ENCODE results near the gene CRYBG1. TPM values are rescaled to one million over a fixed set of nuclear protein-coding genes. Genes with fewer than 3 reads are reported as not detected.

CRYBG1 gene
- total RNA-seq, 1 experiment from 2014 or later, result 10.7 TPM

GRCh38 chr6:106381223-106381622 is 20.7 kb downstream of the CRYBG1 start:
- ChIA-PET CTCF (no interaction called here), POLR2A (no interaction called here), RAD21 (ENCODE audit: low non-redundant PET in 1 of 2, low total read pairs in 2 of 2, uncharacterized antibody in 2 of 2, unreplicated experiment in 2 of 2) (no interaction called here)
- TF ChIP-seq FOSL1 (IDR thresholded peaks at IDR 0.05; ENCODE audit: low read depth) (no peak), ZNF274 (IDR thresholded peaks at IDR 0.05; ENCODE audit: low read depth, low read length) (no peak), EGR1 (IDR thresholded peaks at IDR 0.05; ENCODE audit: low read depth) (no peak), YY1 (IDR thresholded peaks at IDR 0.05; ENCODE audit: extremely low read depth, insufficient replicate concordance, low read depth, low read length) (no peak), MAX (IDR thresholded peaks at IDR 0.05) (no peak), POLR2A (IDR thresholded peaks at IDR 0.05; ENCODE audit: borderline replicate concordance, extremely low read depth, insufficient read depth, insufficient read length) (no peak), EZH2phosphoT487 (IDR thresholded peaks at IDR 0.05; ENCODE audit: borderline replicate concordance) (no peak), CTCF (IDR thresholded peaks at IDR 0.05 in 2 of 3, conservative IDR thresholded peaks at IDR 0.05 in 1 of 3; ENCODE audit: borderline replicate concordance in 1 of 3, insufficient read depth in 1 of 3, low read depth in 2 of 3, low read length in 2 of 3) (no peak), ELF1 (IDR thresholded peaks at IDR 0.05; ENCODE audit: borderline replicate concordance, low read depth) (no peak), TCF7L2 (IDR thresholded peaks at IDR 0.05; ENCODE audit: borderline replicate concordance, extremely low read depth, insufficient read depth, insufficient read length) (no peak), POLR2AphosphoS5 (IDR thresholded peaks at IDR 0.05; ENCODE audit: low read depth, low read length) (no peak), CBX3 (IDR thresholded peaks at IDR 0.05; ENCODE audit: low read depth) (no peak), SRF (IDR thresholded peaks at IDR 0.05; ENCODE audit: low read depth) (no peak), JUND (IDR thresholded peaks at IDR 0.05) (no peak), RAD21 (IDR thresholded peaks at IDR 0.05; ENCODE audit: low read depth) (no peak), ATF3 (IDR thresholded peaks at IDR 0.05) (no peak), ZFX (IDR thresholded peaks at IDR 0.05) (no peak)
- TF ChIP-seq, protein P1, sequence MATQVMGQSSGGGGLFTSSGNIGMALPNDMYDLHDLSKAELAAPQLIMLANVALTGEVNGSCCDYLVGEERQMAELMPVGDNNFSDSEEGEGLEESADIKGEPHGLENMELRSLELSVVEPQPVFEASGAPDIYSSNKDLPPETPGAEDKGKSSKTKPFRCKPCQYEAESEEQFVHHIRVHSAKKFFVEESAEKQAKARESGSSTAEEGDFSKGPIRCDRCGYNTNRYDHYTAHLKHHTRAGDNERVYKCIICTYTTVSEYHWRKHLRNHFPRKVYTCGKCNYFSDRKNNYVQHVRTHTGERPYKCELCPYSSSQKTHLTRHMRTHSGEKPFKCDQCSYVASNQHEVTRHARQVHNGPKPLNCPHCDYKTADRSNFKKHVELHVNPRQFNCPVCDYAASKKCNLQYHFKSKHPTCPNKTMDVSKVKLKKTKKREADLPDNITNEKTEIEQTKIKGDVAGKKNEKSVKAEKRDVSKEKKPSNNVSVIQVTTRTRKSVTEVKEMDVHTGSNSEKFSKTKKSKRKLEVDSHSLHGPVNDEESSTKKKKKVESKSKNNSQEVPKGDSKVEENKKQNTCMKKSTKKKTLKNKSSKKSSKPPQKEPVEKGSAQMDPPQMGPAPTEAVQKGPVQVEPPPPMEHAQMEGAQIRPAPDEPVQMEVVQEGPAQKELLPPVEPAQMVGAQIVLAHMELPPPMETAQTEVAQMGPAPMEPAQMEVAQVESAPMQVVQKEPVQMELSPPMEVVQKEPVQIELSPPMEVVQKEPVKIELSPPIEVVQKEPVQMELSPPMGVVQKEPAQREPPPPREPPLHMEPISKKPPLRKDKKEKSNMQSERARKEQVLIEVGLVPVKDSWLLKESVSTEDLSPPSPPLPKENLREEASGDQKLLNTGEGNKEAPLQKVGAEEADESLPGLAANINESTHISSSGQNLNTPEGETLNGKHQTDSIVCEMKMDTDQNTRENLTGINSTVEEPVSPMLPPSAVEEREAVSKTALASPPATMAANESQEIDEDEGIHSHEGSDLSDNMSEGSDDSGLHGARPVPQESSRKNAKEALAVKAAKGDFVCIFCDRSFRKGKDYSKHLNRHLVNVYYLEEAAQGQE (IDR thresholded peaks at IDR 0.05; ENCODE audit: low read depth), result no peak
- Histone ChIP-seq H3K4me1 (ENCODE audit: control insufficient read depth in 1 of 2, insufficient read depth in 2 of 2, low read length in 2 of 2) (peaks cover 0 to 22% of the 10 kb centered on the region in 2 experiments; a peak in 2 of 4 replicates), H3K4me2 (ENCODE audit: low read length) (no peak overlapping the region), H3K36me3 (ENCODE audit: control insufficient read depth in 1 of 2, insufficient read depth in 2 of 2, low read length in 2 of 2) (no peaks in the 10 kb centered on the region), H4K20me1 (ENCODE audit: insufficient read depth) (no peaks in the 10 kb centered on the region), H3K4me3 (replicated peaks in 1 of 2; ENCODE audit: low read depth in 1 of 2, low read length in 2 of 2) (no peak overlapping the region), H3K27me3 (ENCODE audit: insufficient read depth, low read length) (no peaks in the 10 kb centered on the region), H2AFZ (ENCODE audit: low read depth, low read length, poor library complexity, severe bottlenecking) (no peak overlapping the region), H3K79me2 (ENCODE audit: insufficient read depth, low read length) (no peaks in the 10 kb centered on the region), H3K9ac (ENCODE audit: low read length) (no peak overlapping the region), H3K27ac (ENCODE audit: low read depth, low read length) (no peak overlapping the region), H3K9me2 (ENCODE audit: insufficient read depth) (no peaks in the 10 kb centered on the region), H3K9me3 (ENCODE audit: control insufficient read depth in 1 of 2, insufficient read depth in 1 of 2, low read depth in 1 of 2, low read length in 2 of 2) (no peaks in the 10 kb centered on the region)
- BruUV-seq (replicated peaks), result no TSS peak
- DNase-seq (ENCODE audit: low read depth, low spot score) (no peak), ATAC-seq (no peak)
- intact Hi-C loops (cut with micrococcal nuclease), result no loop called here

All from HCT116 (cell line).